HG02970 (cell line): ENCODE data around the gene RBL2.
"Not testable (repeated sequence)": the region's sequence is repeated elsewhere in the genome, so short reads cannot be mapped to it uniquely, and the experiment has no call there.

Experiments used
- ATAC-seq: cut with Tn5 transposase; IDR thresholded peaks from one replicate; pipeline ENCODE4 v1.9.1; 2021; ENCODE audit warnings: mild to moderate bottlenecking, moderate library complexity, moderate number of reproducible peaks; ENCODE audit not compliant: unreplicated experiment, low FRiP score

Gene RBL2, protein sequence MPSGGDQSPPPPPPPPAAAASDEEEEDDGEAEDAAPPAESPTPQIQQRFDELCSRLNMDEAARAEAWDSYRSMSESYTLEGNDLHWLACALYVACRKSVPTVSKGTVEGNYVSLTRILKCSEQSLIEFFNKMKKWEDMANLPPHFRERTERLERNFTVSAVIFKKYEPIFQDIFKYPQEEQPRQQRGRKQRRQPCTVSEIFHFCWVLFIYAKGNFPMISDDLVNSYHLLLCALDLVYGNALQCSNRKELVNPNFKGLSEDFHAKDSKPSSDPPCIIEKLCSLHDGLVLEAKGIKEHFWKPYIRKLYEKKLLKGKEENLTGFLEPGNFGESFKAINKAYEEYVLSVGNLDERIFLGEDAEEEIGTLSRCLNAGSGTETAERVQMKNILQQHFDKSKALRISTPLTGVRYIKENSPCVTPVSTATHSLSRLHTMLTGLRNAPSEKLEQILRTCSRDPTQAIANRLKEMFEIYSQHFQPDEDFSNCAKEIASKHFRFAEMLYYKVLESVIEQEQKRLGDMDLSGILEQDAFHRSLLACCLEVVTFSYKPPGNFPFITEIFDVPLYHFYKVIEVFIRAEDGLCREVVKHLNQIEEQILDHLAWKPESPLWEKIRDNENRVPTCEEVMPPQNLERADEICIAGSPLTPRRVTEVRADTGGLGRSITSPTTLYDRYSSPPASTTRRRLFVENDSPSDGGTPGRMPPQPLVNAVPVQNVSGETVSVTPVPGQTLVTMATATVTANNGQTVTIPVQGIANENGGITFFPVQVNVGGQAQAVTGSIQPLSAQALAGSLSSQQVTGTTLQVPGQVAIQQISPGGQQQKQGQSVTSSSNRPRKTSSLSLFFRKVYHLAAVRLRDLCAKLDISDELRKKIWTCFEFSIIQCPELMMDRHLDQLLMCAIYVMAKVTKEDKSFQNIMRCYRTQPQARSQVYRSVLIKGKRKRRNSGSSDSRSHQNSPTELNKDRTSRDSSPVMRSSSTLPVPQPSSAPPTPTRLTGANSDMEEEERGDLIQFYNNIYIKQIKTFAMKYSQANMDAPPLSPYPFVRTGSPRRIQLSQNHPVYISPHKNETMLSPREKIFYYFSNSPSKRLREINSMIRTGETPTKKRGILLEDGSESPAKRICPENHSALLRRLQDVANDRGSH

DNA sequence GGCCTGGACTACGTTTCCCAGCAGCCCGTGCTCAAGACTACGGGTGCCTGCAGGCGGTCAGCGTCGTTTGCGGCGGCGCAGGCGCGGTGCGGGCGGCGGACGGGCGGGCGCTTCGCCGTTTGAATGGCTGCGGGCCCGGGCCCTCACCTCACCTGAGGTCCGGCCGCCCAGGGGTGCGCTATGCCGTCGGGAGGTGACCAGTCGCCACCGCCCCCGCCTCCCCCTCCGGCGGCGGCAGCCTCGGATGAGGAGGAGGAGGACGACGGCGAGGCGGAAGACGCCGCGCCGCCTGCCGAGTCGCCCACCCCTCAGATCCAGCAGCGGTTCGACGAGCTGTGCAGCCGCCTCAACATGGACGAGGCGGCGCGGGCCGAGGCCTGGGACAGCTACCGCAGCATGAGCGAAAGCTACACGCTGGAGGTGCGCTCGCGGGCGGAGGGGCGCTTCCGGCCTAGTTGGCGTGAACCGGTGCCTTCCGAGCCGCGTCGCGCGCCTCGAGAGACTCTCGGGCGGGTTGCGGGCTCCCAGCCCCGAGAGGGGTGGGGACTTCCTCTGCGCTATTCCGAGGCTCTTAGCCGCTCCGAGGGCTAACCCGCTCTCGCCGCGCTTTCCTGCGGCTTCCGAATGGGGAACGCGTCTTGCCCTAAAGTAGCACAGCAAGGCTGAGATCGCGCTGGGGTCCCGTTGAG lies at the start of gene RBL2:
RBL2 (plus strand) TSS at position 95 of the 689 bp plus-strand sequence; CDS start at position 181, 86 bp downstream.
- ATAC-seq: peak; percentile 84

DNA sequence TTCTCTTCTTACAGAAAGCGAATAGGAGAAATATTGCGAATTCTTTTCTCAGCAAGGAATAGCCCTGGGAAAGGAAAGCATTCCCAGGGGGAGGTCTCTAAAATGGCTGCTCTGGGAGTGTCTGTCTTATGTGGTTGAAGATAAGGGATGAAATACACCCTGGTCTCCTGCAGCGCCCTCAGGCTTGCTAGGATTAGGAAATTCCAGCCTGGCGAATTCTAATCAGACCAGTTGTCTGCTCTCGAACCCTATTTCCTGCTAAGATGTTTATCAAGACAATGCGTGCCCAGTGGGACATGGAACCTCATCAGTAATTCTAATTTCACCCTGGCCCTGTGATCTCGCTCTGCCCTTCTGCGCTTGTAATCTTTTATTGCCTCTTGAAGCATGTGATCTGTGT lies 49.7 kb upstream of the RBL2 start:
- not testable (repeated sequence) for ATAC-seq

DNA sequence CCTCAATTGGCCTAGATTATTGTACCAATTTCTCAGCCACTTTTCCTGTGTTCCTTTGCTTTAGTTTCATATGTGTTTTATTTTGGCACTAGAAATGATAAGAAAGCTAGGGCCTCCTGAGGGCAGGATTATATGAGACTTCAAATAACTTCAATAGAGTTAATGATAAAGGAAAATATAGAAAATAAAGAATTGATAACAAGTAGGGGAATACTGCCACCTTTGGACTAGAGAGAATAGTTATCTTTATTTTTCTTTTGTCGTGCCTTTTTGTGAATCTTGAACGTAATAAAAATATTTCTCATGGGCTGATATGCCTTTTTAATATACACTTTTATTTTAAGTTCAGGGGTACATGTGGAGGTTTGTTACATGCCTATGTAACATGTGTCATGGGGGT lies 29.3 kb upstream of the RBL2 start:
- no peak for ATAC-seq

DNA sequence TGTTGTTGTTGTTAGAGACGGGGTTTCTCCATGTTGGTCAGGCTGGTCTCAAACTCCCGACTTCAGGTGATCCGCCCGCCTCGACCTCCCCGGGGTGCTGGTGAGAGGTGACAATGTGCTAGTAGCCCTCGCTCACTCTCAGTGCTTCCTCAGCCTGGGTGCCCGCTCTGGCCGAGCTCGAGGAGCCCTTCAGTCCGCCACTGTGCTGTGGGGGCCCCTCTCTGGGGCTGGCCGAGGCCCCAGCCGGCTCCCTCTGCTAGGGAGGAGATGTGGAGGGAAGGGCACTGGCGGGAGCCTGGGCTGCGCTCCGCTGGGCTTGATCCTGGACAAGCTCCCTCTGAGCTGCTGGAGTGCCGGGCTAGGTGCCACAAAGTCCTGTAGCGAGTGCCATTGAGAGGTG lies 21.7 kb upstream of the RBL2 start:
- ATAC-seq: no peak

DNA sequence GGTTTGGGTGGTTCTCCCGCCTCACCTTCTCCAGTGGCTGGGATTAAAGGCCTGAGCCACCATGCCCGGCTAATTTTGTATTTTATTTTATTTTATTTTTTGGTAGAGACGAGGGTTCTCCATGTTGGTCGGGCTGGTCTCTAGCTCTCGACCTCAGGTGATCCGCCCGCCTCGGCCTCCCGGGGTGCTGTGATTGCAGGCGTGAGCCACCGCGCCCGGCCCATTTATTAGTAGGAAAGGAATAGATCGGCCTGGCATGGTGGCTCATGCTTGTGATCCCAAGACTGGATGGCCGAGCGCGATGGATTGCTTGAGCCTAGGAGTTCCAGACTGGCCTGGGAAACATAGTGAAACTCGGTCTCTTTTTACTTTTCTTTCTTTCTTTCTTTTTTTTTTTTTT lies 20.4 kb upstream of the RBL2 start:
- ATAC-seq: no peak

DNA sequence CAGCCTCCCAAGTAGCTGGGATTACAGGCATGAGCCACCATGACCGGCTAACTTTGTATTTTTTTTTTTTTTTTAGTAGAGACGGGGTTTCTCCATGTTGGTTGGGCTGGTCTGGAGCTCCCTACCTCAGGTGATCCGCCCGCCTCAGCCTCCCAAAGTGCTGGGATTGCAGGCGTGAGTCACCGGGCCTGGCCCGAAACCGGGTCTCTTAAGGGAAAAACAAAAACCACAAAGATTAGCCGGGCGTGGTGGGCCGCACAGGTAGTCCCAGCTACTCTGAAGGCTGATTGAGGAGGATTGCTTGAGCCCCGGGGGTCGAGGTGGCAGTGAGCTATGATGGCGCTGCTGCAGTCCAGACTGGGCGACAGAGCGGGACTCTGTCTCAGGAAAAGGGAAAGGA lies 19.9 kb upstream of the RBL2 start:
- ATAC-seq: no peak

DNA sequence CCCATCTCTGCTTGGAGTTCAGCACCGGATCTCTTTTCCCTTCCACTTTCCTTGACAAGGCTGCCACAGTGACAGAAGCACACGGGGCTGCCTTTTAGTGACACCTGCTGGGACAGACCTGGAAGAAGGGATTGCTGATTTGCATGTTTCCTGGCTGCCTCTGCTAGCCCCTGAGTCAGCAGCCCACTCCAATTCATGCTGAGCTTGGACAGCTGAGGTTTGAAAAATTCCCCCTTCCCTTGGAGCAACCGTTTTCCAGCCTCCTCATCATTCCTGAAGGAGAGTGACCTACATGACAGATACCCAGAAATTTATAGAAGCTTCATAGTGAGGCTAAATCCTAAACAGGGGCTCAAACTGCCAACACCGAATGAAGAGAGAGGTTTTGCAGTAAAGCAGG lies 18.8 kb upstream of the RBL2 start:
- ATAC-seq: no peak

DNA sequence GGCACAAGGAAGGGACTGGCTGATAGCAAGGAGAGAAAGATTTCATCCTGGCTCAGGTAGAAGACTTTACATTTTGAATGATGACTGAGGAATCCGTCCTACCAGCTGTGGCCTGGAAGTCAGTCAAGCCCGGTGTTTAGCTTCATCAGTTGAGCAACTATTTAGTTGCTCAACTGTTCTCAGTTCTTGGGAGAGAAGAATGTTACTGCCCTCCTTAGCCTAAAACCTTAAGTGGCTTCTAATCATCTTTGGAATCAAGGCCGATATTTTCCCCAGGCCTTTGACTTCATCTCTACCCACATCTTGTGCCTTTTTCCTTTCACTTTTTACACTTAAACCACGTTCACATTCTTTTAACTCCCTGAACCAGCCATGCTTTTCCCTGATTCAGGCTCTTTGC lies 17.3 kb upstream of the RBL2 start:
- no peak for ATAC-seq

DNA sequence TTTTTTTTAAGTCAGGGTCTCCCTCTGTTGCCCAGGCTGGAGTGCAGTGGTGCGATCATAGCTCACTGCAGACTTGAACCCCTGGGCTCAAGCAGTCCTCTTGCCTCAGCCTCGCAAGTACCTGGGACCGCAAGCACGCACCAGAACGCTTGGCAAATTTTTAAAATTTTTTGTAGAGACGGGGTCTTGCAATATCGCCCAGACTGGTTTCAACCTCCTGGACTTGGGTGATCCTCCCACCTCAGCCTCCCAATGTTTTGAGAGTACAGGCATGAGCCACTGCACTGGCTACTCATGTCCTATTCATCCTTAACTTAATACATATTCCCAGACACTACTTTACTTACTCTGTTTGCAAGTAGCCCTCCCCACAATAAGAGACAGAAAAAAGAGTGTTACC lies 16.3 kb upstream of the RBL2 start:
- ATAC-seq: no peak

DNA sequence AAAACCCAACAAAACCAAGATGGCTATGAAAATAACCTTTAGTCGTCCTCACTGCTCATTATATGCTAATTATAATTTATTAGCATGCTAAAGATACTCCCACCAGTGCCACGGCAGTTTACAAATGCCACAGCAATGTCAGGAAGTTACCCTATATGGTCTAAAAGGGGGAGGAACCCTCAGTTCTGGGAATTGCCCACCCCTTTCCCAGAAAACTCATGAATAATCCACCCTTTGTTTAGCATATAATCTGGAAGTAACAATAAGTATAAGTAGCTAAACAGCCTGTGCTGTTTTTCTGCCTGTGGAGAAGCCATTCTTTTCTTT lies 14.9 kb upstream of the RBL2 start:
- ATAC-seq: not testable (repeated sequence)

DNA sequence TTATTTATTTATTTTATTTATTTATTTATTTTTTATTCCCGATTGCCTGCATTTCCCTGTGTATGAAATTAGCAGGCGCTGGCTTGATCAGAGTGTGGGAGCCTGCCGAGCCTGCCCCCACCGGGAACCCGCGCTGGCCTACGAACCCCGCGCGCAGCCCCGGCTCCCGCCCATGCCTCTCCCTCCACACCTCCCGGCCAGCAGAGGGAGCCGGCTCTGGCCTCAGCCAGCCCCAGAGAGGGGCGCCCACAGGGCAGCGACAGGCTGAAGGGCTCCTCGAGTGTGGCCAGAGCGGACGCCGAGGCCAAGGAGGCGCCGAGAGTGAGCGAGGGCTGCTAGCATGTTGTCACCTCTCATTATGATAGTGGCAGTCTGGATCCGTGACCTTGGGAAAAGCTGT lies 13.0 kb upstream of the RBL2 start:
- ATAC-seq: no peak

DNA sequence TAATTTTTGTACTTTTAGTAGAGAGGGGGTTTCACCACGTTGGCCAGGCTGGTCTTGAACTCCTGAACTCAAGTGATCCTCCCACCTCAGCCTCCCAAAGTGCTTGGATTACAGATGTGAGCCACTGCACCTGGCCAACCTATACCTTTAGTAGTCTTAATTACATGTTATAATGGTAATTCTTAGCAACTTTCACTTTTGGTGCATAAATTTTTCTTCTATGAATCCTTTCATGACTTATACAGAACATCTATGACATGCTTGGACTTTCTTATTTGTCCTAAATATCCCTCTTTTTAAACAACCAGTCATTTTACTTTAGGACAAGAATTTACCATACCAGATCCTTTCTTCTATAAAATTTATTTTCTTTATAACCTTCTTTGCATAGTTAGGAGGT lies 10.3 kb upstream of the RBL2 start:
- not testable (repeated sequence) for ATAC-seq

DNA sequence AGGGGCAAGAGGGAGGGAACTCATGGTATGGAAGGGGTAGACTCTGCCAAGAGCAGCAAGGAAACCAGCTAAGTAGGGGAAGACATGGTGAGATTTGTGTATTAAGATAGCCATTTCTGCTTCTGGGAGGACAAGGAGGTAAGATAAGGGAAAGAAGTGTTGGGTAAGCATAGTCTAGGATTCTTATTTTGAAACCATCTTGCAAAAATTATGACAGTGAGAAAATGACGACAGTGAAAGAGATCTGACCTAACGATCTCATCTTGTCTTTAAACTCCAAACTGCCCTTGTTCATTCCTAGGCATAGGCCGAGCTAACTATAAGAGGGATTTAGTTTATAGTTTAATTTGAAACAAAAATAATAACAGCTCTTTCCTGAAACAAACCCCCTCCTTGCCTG lies 5.6 kb upstream of the RBL2 start:
- no peak for ATAC-seq

DNA sequence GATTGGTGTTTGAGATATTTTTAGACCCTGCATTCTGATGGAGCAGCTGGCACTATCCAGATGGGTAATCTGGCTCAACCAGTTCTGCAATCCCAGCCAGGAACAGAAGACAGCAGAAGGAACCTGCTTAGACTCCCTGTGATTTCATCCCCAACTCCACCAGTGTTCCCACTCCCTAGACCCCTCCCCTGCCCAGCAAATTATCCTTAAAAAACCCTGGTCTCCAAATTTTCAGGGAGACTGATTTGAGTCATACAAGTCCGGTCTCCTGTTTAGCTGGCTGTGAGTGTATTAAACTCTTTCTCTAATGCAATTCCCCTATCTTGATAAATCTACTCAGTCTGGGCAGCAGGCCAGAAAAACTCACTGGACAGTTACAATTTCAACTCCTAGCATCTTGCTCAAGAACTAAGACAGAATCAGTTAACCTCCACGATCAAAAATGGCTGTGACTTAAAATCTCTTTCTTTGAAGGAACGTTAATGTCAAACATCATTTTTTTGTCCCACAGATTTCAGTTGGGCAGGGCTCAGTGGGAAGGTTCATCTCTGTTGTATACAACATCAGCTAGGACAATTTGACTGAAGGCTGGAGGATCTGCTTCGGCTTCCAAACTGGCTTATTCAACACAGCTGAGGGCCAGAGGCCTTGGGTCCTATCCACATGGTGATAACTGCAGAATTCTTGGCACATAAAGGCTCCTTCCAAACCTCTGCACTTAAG lies 4.9 kb upstream of the RBL2 start:
- no peak for ATAC-seq

DNA sequence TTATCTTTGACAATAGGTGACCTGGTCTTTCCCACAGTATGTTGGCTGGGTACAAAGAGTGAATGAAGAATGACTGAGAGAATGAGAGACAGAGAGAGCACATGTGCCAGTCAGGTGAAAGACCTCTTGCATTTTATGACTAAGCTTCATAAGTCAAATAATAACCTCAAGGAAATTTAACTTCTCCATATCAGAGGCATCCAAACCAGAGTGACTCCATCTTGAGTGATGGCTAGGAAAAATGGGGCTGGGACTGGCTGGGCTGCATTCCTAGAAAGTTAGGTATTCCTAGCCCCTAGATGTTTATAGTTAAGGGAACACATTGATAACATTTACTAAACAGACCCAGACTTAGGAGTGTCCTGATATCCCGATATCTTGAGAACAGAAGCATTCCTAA lies 3.9 kb upstream of the RBL2 start:
- ATAC-seq: no peak

DNA sequence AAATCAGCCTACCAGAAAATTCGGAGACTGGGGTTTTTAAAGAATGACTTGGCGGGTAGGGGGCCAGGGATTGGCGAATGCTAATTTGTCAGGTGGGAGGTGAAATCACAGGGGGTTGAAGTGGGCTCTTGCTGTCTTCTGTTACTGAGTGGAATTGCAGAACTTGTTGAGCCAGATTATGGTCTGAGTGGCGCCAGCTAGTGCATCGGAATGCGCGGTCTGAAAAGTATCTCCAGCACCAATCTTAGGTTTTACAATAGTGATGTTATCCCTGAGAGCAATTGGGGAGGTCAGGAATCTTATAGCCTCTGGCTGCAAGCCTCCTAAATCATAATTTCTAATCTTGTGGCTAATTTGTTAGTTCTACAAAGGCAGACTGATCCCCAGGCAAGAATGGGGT lies 762 bp upstream of the RBL2 start:
- no peak for ATAC-seq

DNA sequence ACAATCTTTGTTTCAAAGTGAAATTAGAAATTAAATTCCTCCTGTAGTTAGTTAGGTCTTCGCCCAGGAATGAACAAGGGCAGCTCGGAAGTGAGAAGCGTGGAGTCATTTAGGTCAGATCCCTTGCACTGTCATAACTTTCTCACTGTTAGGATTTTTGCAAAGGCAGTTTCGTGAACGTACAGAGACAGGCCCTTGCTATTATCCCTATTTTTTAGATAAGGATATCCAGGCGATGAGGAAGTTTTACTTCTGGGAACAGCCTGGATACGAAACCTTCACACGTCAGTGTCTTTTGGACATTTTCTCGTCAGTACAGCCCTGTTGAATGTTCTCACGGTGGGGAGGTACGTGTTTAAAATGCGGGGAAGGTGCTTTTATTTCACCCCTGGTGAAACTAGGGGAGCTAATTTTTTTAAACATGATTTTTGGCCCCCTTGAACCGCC lies 318 bp upstream of the RBL2 start:
- ATAC-seq: no peak

DNA sequence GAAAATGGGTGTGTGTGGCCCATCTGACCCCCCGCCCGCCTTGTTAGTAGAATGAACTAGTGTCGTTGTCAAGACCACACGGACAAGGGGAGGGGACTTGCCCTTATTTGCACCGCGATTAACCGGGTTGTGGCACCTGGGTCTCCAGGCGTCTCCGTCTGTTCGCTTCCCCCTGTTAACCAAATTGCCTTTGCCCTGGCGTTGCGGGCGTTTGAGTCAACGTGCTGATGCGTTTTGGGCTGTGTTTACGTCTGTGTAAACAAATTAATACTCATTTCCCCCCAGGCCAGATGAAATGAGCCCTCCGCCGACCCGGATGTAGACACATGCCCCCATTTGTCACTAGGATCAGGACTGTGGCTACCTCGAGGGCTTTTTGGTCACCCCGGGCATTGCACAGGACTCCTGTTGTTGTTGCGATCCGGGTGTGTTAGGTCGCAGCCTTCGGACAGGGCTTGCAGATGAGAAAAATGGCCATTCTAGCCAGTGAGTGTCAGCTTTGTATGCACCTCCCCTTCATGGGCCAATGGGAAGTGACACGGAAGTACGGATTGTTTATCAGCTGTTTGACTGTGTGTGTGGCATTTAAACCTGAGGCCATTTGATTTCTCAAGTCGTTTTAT lies 906 bp downstream of the RBL2 start:
- ATAC-seq: peak; percentile 77

DNA sequence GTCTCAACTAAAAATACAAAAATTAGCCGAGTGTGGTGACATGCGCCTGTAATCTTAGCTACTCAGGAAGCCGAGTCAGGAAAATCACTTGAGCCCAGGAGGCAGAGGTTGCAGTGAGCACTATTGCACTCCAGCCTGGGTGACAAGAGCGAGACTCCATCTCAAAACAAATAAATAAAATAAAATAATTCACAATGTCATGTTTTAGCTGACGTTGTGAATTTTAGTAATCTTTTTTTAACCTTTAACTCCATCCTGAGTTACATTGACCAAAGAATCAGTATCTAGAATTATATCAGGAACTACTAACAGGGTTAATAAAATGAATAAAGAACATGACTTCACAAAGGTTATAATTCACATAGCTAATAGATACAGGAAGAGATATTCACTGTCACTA lies 5.9 kb downstream of the RBL2 start:
- no peak for ATAC-seq

DNA sequence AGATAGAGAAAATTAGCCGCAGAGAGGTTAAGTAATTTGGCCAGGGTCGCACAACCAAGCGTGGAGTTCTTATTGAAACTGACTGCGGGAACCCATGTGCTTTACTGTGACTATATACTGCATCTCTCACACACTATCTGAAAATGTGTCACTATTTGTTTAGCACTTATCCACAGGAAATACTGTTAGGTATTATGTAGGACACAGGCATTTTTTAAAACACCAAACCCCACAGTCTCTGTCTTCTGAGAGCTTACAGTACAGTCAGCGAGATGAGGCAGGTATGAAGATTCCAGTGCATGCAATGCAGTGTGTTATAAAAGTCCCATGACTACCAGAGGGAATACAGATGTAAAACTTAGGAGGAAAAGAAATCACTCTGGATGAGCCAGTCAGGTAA lies 11.3 kb downstream of the RBL2 start:
- ATAC-seq: no peak
